ENCODE data around the gene GIN1.
A peak's percentile ranks its signal among the peaks of the same experiment; 100 is the strongest.

Gene GIN1, protein sequence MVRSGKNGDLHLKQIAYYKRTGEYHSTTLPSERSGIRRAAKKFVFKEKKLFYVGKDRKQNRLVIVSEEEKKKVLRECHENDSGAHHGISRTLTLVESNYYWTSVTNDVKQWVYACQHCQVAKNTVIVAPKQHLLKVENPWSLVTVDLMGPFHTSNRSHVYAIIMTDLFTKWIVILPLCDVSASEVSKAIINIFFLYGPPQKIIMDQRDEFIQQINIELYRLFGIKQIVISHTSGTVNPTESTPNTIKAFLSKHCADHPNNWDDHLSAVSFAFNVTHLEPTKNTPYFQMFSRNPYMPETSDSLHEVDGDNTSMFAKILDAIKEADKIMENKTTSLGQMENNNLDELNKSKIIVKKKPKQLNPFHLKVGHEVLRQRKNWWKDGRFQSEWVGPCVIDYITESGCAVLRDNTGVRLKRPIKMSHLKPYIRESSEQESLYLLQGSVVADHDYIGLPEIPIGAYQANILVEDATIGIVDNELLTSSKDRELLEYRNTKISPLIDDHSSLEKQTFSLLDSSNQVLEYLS

DNA sequence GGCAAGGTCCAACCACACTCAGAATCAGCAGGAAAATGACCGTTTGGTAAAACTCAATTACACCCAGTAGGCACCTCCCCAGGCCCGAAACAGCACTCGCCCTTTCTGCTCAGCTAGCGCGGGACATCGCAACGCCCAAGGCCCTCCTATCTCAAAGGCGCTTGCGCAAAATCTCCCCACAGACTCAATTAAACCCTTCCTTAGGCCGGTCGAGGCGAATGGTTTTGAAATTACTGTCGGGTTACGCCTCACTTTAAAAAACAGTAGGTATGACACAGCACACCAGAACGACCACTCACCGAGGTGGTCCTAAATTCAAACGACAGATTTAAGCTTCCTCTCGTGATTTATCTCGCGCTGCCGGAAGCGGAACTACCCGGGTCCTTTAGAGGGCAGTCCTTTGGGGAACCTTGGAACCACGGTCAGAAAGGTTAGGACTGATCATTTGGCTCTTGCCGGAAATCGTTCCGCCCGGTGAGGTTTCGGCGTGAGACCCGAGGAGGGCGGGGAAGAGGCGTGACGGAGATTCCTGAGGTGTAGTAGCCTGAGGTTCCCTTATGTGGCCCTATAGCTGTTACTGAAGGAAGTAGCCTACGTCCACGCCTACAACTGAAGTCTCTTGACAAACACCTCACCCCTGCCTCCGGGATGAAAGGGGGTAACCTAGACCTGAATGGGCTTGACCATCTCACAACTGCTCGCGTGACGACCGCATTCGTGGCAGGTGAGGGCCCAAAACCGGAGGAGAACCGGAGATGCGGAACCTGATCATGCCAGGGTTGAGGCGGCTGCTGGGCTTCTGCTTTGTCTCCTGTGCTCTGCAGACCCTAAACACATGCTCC, at the start of gene GIN1, which contains the start of gene PPIP5K2:
TSS of gene GIN1 (minus strand) at position 374 of the 842 bp plus-strand sequence. CDS start 11,431 bp downstream, outside the sequence.
TSS of gene PPIP5K2 (plus strand) at position 537 of the 842 bp plus-strand sequence. CDS start 9,289 bp downstream, outside the sequence.
- Histone ChIP-seq H3K27me3 (ENCODE audit: control insufficient read depth, low read length) (no peaks in the 10 kb centered on the region), H3K4me2 (ENCODE audit: low read length) (peak within 1 kb of the TSS; percentile 69), H3K4me1 (ENCODE audit: control insufficient read depth, low read length) (peaks cover 41% of the 10 kb centered on the region), H4K20me1 (ENCODE audit: control insufficient read depth, insufficient read depth, low read depth, low read length) (no peaks in the 10 kb centered on the region), H3K9me3 (ENCODE audit: control insufficient read depth, insufficient read depth, low read length) (no peaks in the 10 kb centered on the region), H3K4me3 (ENCODE audit: low read length) (peak within 1 kb of the TSS; percentile 97), H3K36me3 (ENCODE audit: control insufficient read depth, low read length) (peaks cover 30% of the 10 kb centered on the region), H3K9me2 (replicated peaks; ENCODE audit: control insufficient read depth, low read length) (no peaks in the 10 kb centered on the region), H3K27ac (ENCODE audit: low read depth, low read length) (peak within 1 kb of the TSS; percentile 95), H3F3A (ENCODE audit: control insufficient read depth, insufficient read depth) (peaks cover 9% of the 10 kb centered on the region), H3K79me2 (ENCODE audit: control insufficient read depth, low read length) (peaks cover 88% of the 10 kb centered on the region)
- TF ChIP-seq, protein P1, sequence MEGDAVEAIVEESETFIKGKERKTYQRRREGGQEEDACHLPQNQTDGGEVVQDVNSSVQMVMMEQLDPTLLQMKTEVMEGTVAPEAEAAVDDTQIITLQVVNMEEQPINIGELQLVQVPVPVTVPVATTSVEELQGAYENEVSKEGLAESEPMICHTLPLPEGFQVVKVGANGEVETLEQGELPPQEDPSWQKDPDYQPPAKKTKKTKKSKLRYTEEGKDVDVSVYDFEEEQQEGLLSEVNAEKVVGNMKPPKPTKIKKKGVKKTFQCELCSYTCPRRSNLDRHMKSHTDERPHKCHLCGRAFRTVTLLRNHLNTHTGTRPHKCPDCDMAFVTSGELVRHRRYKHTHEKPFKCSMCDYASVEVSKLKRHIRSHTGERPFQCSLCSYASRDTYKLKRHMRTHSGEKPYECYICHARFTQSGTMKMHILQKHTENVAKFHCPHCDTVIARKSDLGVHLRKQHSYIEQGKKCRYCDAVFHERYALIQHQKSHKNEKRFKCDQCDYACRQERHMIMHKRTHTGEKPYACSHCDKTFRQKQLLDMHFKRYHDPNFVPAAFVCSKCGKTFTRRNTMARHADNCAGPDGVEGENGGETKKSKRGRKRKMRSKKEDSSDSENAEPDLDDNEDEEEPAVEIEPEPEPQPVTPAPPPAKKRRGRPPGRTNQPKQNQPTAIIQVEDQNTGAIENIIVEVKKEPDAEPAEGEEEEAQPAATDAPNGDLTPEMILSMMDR (IDR thresholded peaks at IDR 0.05; ENCODE audit: low read depth, low read length, poor library complexity, severe bottlenecking), result no peak
- no peak for TF ChIP-seq EZH2phosphoT487 (IDR thresholded peaks at IDR 0.05; ENCODE audit: borderline replicate concordance, low read length)

DNA sequence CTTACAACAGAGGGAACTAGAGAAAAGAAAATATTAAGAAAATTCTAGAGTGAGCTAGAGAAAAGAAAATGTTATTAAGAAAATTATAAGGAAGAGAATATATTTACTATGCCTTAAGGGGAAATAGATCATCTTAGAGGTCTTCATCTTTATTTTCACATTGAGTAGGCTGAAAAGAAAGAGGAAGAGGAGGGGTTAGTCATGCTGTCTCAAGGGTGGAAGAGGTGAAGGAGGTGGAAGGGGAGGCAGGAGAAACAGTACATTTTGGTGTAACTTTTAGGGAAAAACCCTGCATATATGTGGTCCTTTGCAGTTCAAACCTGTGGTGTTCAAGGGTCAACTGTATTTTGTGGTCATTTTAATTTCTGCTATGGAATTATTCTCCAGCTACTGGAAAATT, 46.8 kb upstream of the GIN1 start:
- H3K27ac ChIP-seq (ENCODE audit: low read depth, low read length), result no peak overlapping the region
- no peaks in the 10 kb centered on the region for H3K4me1 ChIP-seq (ENCODE audit: control insufficient read depth, low read length)
- H3K79me2 ChIP-seq (ENCODE audit: control insufficient read depth, low read length), result no peaks in the 10 kb centered on the region
- peaks cover 21% of the 10 kb centered on the region for H3K36me3 ChIP-seq (ENCODE audit: control insufficient read depth, low read length)
- no peaks in the 10 kb centered on the region for H3K9me2 ChIP-seq (replicated peaks; ENCODE audit: control insufficient read depth, low read length)
- no peaks in the 10 kb centered on the region for H3K27me3 ChIP-seq (ENCODE audit: control insufficient read depth, low read length)
- H4K20me1 ChIP-seq (ENCODE audit: control insufficient read depth, insufficient read depth, low read depth, low read length), result no peaks in the 10 kb centered on the region
- TF ChIP-seq, protein P1 (IDR thresholded peaks at IDR 0.05; ENCODE audit: low read depth, low read length, poor library complexity, severe bottlenecking), result no peak
- TF ChIP-seq EZH2phosphoT487 (IDR thresholded peaks at IDR 0.05; ENCODE audit: borderline replicate concordance, low read length), result no peak
- no peaks in the 10 kb centered on the region for H3K9me3 ChIP-seq (ENCODE audit: control insufficient read depth, insufficient read depth, low read length)
- H3K4me3 ChIP-seq (ENCODE audit: low read length), result no peak overlapping the region
- H3F3A ChIP-seq (ENCODE audit: control insufficient read depth, insufficient read depth), result no peaks in the 10 kb centered on the region
- no peak overlapping the region for H3K4me2 ChIP-seq (ENCODE audit: low read length)

DNA sequence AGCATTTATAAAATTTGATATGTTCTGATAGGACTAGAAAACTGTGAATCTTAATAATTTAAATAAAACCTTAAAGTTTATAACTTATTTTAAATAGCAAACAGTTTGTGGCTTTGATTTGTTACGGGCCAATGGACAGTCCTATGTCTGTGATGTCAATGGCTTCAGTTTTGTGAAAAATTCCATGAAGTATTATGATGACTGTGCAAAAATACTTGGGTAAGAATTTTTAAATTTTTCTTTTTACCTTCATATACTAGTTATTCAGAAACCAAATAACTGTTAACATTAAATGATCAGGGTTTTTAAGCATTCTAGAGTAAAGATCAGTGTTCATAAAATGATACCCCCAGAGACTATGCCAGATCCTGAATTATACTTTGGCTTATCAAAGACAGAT, 31.2 kb upstream of the GIN1 start:
- Histone ChIP-seq H3K9me2 (replicated peaks; ENCODE audit: control insufficient read depth, low read length) (no peaks in the 10 kb centered on the region), H3K79me2 (ENCODE audit: control insufficient read depth, low read length) (no peaks in the 10 kb centered on the region), H3F3A (ENCODE audit: control insufficient read depth, insufficient read depth) (no peaks in the 10 kb centered on the region), H4K20me1 (ENCODE audit: control insufficient read depth, insufficient read depth, low read depth, low read length) (no peaks in the 10 kb centered on the region), H3K27ac (ENCODE audit: low read depth, low read length) (no peak overlapping the region), H3K4me3 (ENCODE audit: low read length) (no peak overlapping the region), H3K4me2 (ENCODE audit: low read length) (no peak overlapping the region), H3K4me1 (ENCODE audit: control insufficient read depth, low read length) (no peaks in the 10 kb centered on the region), H3K27me3 (ENCODE audit: control insufficient read depth, low read length) (no peaks in the 10 kb centered on the region), H3K36me3 (ENCODE audit: control insufficient read depth, low read length) (peaks cover 21% of the 10 kb centered on the region), H3K9me3 (ENCODE audit: control insufficient read depth, insufficient read depth, low read length) (no peaks in the 10 kb centered on the region)
- TF ChIP-seq, protein P1 (IDR thresholded peaks at IDR 0.05; ENCODE audit: low read depth, low read length, poor library complexity, severe bottlenecking), result no peak
- no peak for TF ChIP-seq EZH2phosphoT487 (IDR thresholded peaks at IDR 0.05; ENCODE audit: borderline replicate concordance, low read length)

Measured in DOHH2 (cell line).